GM21390 (cell line): ENCODE results near the gene SERPINE1.

ENCODE experiments used
- ATAC-seq: cut with Tn5 transposase; IDR thresholded peaks from one replicate; pipeline ENCODE4 v1.9.1; 2021; ENCODE audit not compliant: unreplicated experiment

SERPINE1 gene

GRCh38 chr7:101185258-101185839 lies 58.4 kb downstream of the SERPINE1 start:
- ATAC-seq, result no peak

GRCh38 chr7:101186194-101186593 lies 59.3 kb downstream of the SERPINE1 start:
- no peak for ATAC-seq

- ATAC-seq, result no peak
Measured at GRCh38 chr7:101186844-101187428, 60.0 kb downstream of the SERPINE1 start.
